OCI-LY3 (cell line): ENCODE measurements around the gene ANKRD31.

Source experiments
- EZH2phosphoT487 ChIP-seq: fragments of 200-600 bp; shearing (Covaris generic); IDR thresholded peaks from 2 replicates; pipeline ENCODE4 v1.6.1; 2018; ENCODE audit warnings: antibody characterized with exemption, mixed run types, low read depth
- TF ChIP-seq, protein P1 (sequence below): fragments of 200-600, 300-600 bp; sonication (generic); IDR thresholded peaks from 2 replicates; pipeline ENCODE4 v1.5.1; 2014; ENCODE audit warnings: antibody characterized with exemption, low read length, low read depth

DNA sequence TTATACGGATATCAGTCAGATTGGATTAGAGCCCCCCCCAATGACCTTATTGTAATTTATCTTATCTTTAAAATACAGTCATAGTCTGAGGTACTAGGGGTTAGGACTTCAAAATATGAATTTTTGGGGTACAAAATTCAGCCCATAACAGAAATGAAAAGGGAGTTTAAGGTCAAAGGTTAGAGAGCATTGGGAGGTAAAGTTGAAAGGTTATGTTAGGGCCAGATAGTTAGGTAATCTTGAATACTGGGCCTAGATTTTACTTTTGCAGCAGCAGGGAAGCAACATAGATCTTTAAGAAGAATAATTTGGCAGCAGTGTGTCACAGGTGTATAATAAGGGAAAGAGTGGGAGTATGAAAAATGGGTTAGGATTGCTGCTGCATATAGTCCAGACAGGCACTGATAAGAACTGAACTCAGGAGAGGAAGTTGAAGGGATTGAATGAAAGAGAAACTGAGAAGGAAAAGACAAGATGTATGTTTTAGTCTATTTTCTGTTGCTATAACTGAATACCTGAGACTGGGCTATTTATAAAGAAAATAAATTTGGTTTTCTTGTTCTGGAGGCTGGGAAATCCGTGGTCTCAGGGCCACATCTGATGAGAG lies 173.7 kb downstream of the ANKRD31 start:
- TF ChIP-seq, protein P1, sequence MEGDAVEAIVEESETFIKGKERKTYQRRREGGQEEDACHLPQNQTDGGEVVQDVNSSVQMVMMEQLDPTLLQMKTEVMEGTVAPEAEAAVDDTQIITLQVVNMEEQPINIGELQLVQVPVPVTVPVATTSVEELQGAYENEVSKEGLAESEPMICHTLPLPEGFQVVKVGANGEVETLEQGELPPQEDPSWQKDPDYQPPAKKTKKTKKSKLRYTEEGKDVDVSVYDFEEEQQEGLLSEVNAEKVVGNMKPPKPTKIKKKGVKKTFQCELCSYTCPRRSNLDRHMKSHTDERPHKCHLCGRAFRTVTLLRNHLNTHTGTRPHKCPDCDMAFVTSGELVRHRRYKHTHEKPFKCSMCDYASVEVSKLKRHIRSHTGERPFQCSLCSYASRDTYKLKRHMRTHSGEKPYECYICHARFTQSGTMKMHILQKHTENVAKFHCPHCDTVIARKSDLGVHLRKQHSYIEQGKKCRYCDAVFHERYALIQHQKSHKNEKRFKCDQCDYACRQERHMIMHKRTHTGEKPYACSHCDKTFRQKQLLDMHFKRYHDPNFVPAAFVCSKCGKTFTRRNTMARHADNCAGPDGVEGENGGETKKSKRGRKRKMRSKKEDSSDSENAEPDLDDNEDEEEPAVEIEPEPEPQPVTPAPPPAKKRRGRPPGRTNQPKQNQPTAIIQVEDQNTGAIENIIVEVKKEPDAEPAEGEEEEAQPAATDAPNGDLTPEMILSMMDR = no peak
- no peak for TF ChIP-seq EZH2phosphoT487
